ENCODE data around the gene NRCAM. TPM values are rescaled to one million over a fixed set of nuclear protein-coding genes. Genes with fewer than 3 reads are reported as not detected.

Gene NRCAM
- polyA plus RNA-seq, 4 donors, result 20.5 to 23.6 (median 22.0) TPM

GRCh38 chr7:108227366-108227765 lies 228.9 kb downstream of the NRCAM start:
- DNase-seq (ENCODE audit: low read depth in 4 of 4, low spot score in 3 of 4), result no peak

DNA sequence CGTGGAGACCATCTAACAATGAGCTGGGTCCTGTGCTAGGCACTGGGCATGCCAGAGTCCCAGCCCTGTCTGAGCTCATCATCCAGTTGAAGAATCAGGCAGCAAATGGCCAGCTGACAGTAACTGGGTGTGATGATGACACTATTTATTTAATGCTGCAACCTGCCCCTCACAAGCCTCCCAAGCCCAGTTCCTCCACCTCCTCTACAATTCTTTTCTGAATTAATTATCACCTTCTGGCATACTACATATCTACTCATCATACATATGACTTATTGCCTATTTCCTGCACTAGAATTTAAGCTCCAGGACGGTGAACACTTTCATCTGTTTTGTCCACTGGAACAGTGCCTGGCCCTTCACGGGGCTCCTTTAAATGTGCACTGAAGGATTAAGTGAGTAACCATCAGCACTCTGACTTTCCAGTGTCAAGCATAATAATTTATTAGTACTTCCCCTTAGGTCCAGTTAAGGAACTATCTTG lies 229.4 kb downstream of the NRCAM start:
- no peak for DNase-seq (ENCODE audit: low read depth in 4 of 4, low spot score in 3 of 4)

GRCh38 chr7:108225531-108226181 lies 230.6 kb downstream of the NRCAM start:
- DNase-seq (ENCODE audit: low read depth in 4 of 4, low spot score in 3 of 4), result no peak

- no peak for DNase-seq (ENCODE audit: low read depth in 4 of 4, low spot score in 3 of 4)
Observed at GRCh38 chr7:108224387-108224786, 231.8 kb downstream of the NRCAM start.

GRCh38 chr7:108222236-108222892 lies 233.9 kb downstream of the NRCAM start:
- DNase-seq (ENCODE audit: low read depth in 4 of 4, low spot score in 3 of 4), result no peak

DNA sequence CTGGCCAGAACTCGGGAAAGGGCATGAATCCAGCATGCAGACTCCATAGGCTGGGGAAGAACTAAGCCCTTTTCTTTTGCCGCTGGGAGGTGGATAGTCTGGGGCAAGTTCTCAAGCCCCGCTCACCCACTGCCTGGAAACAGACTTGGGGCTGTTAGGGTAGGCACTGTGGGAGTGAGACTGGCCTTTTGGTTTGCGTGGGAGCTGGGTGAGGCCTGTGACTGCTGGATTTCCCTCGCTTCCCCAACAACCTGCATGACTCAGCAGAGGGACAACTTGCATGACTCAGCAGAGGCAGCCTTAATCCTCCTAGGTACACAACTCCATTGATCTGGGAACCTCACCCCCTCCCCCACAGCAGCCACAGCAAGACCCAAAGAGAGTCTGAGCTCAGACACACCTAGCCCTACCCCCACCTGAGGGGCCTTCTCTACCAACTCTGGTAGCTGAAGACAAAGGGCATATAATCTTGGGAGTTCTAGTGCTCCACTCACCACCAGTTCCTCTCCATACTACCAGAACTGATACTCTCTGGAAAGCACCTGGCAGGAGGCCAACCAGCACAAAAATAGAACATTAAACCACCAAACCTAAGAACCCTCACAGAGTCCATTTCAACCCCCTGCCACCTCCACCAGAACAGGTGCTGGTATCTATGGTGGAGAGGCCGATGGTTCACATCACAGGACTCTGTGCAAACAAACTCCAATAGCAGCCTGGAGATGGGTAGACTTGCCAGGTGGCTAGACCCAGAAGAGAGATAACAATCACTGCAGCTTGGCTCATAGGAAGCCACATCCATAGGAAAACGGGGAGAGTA lies 244.6 kb downstream of the NRCAM start:
- DNase-seq (ENCODE audit: low read depth in 4 of 4, low spot score in 3 of 4), result no peak

- DNase-seq (ENCODE audit: low read depth in 4 of 4, low spot score in 3 of 4), result no peak
Observed at GRCh38 chr7:108210796-108211195, 245.4 kb downstream of the NRCAM start.

DNA sequence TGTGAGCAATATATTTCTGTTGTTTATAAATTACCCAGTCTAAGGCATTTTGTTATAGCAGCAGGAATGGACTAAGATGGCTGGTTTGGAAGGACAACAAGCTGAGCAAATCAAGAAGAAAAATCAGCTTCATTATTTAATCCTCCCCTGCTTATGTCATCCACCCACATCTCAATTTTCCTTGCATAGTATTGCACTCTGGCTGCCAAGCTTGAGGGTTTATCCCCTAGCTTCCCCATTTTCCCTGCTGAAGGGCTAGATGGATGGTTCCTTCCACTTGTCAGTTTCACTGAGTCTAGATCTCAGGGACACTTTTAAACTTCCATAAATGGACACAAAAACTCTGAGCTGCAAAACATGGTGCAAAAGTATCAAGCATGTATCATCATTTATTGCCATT lies 250.9 kb downstream of the NRCAM start:
- DNase-seq (ENCODE audit: low read depth in 4 of 4, low spot score in 3 of 4), result no peak

DNA sequence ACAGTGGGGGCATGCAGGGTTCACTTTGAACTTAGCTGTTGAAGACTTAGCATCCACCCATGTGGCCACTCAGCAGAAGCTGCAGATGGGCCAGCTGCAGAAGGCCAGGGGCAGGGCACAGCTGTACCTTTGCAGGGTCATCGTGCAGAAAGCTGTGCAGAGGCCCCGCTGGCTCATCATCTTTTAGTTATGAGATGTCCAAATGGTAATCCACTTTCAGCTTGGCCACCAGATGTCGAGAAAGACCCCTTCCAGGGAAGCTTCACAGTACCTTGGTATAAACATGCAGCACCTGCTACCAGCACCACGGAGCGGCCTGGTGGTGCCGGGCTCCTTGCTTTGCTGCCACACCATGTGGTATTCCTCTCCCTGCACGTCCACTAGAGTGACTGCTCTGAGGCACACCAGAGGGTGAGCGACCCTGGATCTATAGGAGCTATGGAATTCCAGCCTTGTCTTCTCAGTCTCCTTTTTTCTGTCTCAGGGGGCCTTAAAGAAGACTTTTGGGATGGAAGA lies 251.9 kb downstream of the NRCAM start:
- no peak for DNase-seq (ENCODE audit: low read depth in 4 of 4, low spot score in 3 of 4)

GRCh38 chr7:108203537-108203936 lies 252.7 kb downstream of the NRCAM start:
- no peak for DNase-seq (ENCODE audit: low read depth in 4 of 4, low spot score in 3 of 4)

DNA sequence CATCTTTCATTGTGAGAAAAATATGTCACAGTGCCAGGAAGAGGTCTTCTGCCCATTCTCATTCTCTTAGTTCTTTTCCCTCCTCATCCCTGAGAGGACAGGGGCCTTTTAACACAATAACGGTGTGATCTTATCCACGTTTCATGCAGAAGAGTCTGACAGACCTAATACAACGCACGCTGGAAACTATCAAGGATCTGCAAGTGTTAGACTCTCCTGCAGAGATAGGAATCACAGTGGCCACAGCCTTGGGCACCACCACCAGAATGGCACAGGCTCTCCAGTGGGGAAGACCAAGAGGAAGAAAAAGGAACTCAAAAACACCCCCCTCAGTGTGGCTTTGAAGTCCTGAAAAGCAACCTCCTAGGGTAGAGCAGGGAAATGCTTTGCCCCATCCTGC lies 253.5 kb downstream of the NRCAM start:
- DNase-seq (ENCODE audit: low read depth in 4 of 4, low spot score in 3 of 4), result no peak

GRCh38 chr7:108201766-108202165 lies 254.5 kb downstream of the NRCAM start:
- DNase-seq (ENCODE audit: low read depth in 4 of 4, low spot score in 3 of 4), result no peak

DNA sequence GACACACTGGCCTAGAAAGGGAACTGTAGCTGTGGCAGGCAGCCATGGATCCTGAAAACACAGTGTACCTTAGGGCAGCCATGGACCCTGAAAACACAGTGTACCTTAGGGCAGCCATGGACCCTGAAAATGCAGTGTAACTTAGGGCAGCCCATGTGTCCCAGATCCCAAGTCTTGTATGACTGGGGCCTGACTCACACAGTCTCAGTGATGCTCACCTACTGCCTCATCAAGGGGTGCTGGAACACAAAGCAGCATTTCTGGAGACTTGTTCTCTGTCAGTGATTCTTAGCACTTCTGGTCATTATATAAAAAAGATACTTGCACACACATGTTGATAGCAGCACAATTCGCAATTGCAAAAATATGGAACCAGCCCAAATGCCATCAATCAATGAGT lies 255.9 kb downstream of the NRCAM start:
- DNase-seq (ENCODE audit: low read depth in 4 of 4, low spot score in 3 of 4), result no peak

DNA sequence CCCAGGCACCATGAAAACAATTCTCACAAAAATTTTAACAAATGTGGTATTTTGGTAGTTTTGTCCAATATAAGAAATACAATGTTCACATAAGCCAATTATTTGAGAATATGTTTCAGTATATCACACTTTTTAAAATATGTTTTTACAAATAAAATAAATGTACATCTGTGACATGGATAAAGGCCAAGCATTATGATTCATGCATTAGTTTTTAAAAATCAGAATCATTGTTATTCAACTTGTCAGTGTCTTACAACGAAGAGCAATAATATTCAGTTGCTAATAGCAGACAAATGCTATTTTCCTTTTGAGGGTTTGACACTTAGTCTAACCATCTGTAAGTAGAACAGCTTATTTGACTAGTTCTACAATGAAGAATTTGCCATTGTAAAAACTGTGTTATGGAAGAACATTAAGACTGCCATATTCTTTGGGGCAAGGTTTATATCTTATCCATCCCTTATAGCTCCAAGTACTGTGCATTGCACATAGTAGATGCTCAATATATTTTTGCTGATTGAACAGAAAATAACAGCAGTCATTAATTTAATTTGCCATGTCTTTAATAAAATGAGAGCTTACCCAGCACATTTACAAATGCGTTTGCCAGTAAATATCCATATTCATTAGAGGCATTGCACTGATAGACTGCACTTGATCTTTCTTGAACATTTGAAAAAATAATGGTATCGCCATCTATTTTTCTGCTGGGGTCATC lies 258.7 kb downstream of the NRCAM start:
- no peak for DNase-seq (ENCODE audit: low read depth in 4 of 4, low spot score in 3 of 4)

GRCh38 chr7:108196004-108196403 lies 260.2 kb downstream of the NRCAM start:
- DNase-seq (ENCODE audit: low read depth in 4 of 4, low spot score in 3 of 4), result no peak

GRCh38 chr7:108193594-108194498 lies 262.4 kb downstream of the NRCAM start:
- DNase-seq (ENCODE audit: low read depth in 4 of 4, low spot score in 3 of 4), result peak in 1 of 4 donors; percentile 28

GRCh38 chr7:108190891-108191290 lies 265.3 kb downstream of the NRCAM start:
- no peak for DNase-seq (ENCODE audit: low read depth in 4 of 4, low spot score in 3 of 4)

- no peak for DNase-seq (ENCODE audit: low read depth in 4 of 4, low spot score in 3 of 4)
Observed at GRCh38 chr7:108189733-108190388, 266.4 kb downstream of the NRCAM start.

DNA sequence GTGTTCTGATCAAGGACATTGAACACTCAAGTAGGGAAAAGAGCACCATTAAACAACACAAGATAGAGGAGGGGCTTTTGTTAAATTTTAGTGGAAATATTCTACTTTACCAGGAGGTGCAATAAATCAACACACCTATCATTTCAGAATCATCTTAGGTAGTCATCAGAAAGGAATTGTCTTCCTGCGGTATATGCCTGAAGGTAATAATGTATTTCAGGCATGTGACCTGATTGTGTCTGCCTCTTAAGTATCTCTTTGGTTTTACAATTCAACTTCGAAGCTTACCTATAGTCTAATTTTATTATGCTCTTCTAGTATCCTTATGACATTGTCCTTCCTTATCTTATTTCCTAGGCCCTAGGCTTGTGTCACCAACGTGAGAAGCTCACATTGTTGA lies 267.5 kb downstream of the NRCAM start:
- DNase-seq (ENCODE audit: low read depth in 4 of 4, low spot score in 3 of 4), result no peak

Measured in right renal pelvis (tissue), 4 donors.